ENCODE data around the gene DHRS12. TPM values are rescaled to one million over a fixed set of nuclear protein-coding genes. Genes with fewer than 3 reads are reported as not detected.
A peak's percentile ranks its signal among the peaks of the same experiment; 100 is the strongest.

The DHRS12 gene
- total RNA-seq, 1 donor from 2014 or later: 10.3 TPM

- Histone ChIP-seq H3K4me1 (peaks cover 64% of the 10 kb centered on the region), H3K36me3 (peaks cover 15% of the 10 kb centered on the region), H3K27me3 (ENCODE audit: low read depth) (no peaks in the 10 kb centered on the region), H3K27ac (replicated peaks) (peak overlapping the region; percentile 100), H3K4me3 (no peak overlapping the region), H3K9me3 (replicated peaks) (no peaks in the 10 kb centered on the region)
- TF ChIP-seq CTCF (IDR thresholded peaks at IDR 0.05; ENCODE audit: borderline replicate concordance): no peak
- intact Hi-C loops (cut with micrococcal nuclease): no loop called here
- DNase-seq: peak; percentile 81
Measured at GRCh38 chr13:51801631-51802099, 2.3 kb downstream of the DHRS12 start.

- intact Hi-C loops (cut with micrococcal nuclease): no loop called here
Measured at GRCh38 chr13:51800486-51800885, 3.5 kb downstream of the DHRS12 start.

GRCh38 chr13:51799261-51799660 lies 4.7 kb downstream of the DHRS12 start:
- H3K9me3 ChIP-seq (replicated peaks): no peaks in the 10 kb centered on the region
- DNase-seq: no peak
- TF ChIP-seq CTCF (IDR thresholded peaks at IDR 0.05; ENCODE audit: borderline replicate concordance): no peak
- intact Hi-C loops (cut with micrococcal nuclease): no loop called here
- no peak overlapping the region for H3K4me3 ChIP-seq
- H3K36me3 ChIP-seq: peaks cover 15% of the 10 kb centered on the region
- H3K4me1 ChIP-seq: peaks cover 40% of the 10 kb centered on the region
- H3K27ac ChIP-seq (replicated peaks): no peak overlapping the region
- no peaks in the 10 kb centered on the region for H3K27me3 ChIP-seq (ENCODE audit: low read depth)

More at GRCh38 chr13:51800486-51800885, 3.5 kb downstream of the DHRS12 start:
- no peak for DNase-seq
- TF ChIP-seq CTCF (IDR thresholded peaks at IDR 0.05; ENCODE audit: borderline replicate concordance): no peak
- peaks cover 52% of the 10 kb centered on the region for H3K4me1 ChIP-seq
- no peak overlapping the region for H3K4me3 ChIP-seq
- H3K27me3 ChIP-seq (ENCODE audit: low read depth): no peaks in the 10 kb centered on the region
- H3K36me3 ChIP-seq: peaks cover 15% of the 10 kb centered on the region
- no peaks in the 10 kb centered on the region for H3K9me3 ChIP-seq (replicated peaks)
- H3K27ac ChIP-seq (replicated peaks): peak overlapping the region; percentile 100

GRCh38 chr13:51797664-51798488 lies 6.1 kb downstream of the DHRS12 start:
- intact Hi-C loops (cut with micrococcal nuclease): no loop called here
- DNase-seq: no peak
- TF ChIP-seq CTCF (IDR thresholded peaks at IDR 0.05; ENCODE audit: borderline replicate concordance): peak; percentile 54
- Histone ChIP-seq H3K36me3 (peaks cover 15% of the 10 kb centered on the region), H3K4me1 (peaks cover 27% of the 10 kb centered on the region), H3K27ac (replicated peaks) (no peak overlapping the region), H3K27me3 (ENCODE audit: low read depth) (no peaks in the 10 kb centered on the region), H3K4me3 (no peak overlapping the region), H3K9me3 (replicated peaks) (no peaks in the 10 kb centered on the region)

GRCh38 chr13:51796546-51796945 lies 7.4 kb downstream of the DHRS12 start:
- peaks cover 14% of the 10 kb centered on the region for H3K4me1 ChIP-seq
- peaks cover 20% of the 10 kb centered on the region for H3K36me3 ChIP-seq
- H3K27ac ChIP-seq (replicated peaks): no peak overlapping the region
- DNase-seq: no peak
- no peaks in the 10 kb centered on the region for H3K9me3 ChIP-seq (replicated peaks)
- no peak for TF ChIP-seq CTCF (IDR thresholded peaks at IDR 0.05; ENCODE audit: borderline replicate concordance)
- intact Hi-C loops (cut with micrococcal nuclease): no loop called here
- H3K4me3 ChIP-seq: no peak overlapping the region
- H3K27me3 ChIP-seq (ENCODE audit: low read depth): no peaks in the 10 kb centered on the region
